ENCODE measurements around the gene IFNGR2.
"Not testable (repeated sequence)": the region's sequence is repeated elsewhere in the genome, so short reads cannot be mapped to it uniquely, and the experiment has no call there.

The IFNGR2 gene

DNA sequence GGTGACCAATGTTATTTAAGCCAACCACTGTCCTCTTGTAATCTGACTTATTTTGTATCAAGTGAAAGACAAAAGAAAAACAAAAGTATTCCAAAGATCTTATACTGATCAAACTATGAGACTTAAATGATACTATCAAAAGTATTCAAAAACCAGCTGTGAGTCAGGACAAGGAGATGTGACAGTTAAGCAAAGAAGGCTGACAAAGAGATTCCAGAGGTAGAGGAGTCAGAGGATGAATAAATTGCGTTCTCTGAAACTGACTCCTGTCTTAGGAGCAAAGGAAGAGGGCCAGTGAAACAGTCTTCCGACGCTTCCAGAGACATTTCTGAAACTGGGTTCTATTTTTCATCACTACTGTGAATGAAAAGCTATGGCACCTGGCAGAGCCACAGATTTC, 55.6 kb downstream of the IFNGR2 start:
- TF ChIP-seq, protein P1, sequence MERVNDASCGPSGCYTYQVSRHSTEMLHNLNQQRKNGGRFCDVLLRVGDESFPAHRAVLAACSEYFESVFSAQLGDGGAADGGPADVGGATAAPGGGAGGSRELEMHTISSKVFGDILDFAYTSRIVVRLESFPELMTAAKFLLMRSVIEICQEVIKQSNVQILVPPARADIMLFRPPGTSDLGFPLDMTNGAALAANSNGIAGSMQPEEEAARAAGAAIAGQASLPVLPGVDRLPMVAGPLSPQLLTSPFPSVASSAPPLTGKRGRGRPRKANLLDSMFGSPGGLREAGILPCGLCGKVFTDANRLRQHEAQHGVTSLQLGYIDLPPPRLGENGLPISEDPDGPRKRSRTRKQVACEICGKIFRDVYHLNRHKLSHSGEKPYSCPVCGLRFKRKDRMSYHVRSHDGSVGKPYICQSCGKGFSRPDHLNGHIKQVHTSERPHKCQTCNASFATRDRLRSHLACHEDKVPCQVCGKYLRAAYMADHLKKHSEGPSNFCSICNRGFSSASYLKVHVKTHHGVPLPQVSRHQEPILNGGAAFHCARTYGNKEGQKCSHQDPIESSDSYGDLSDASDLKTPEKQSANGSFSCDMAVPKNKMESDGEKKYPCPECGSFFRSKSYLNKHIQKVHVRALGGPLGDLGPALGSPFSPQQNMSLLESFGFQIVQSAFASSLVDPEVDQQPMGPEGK (CRISPR knock-in tag; IDR thresholded peaks at IDR 0.05; ENCODE audit: borderline replicate concordance): no peak
- TF ChIP-seq ZNF70 (CRISPR knock-in tag; IDR thresholded peaks at IDR 0.05) (no peak), BACH2 (CRISPR knock-in tag; IDR thresholded peaks at IDR 0.05; ENCODE audit: borderline replicate concordance) (no peak), PPARA (CRISPR knock-in tag; IDR thresholded peaks at IDR 0.05; ENCODE audit: borderline replicate concordance) (no peak), ESRRG (CRISPR knock-in tag; IDR thresholded peaks at IDR 0.05) (no peak), CSDC2 (CRISPR knock-in tag; IDR thresholded peaks at IDR 0.05) (no peak), OSR1 (CRISPR knock-in tag; IDR thresholded peaks at IDR 0.05) (no peak), RARB (CRISPR knock-in tag; IDR thresholded peaks at IDR 0.05) (no peak), ARNTL (CRISPR knock-in tag; IDR thresholded peaks at IDR 0.05; ENCODE audit: borderline replicate concordance, low read depth) (no peak), ZNF565 (CRISPR knock-in tag; conservative IDR thresholded peaks at IDR 0.05; ENCODE audit: low read depth) (no peak), TCF4 (CRISPR knock-in tag; IDR thresholded peaks at IDR 0.05; ENCODE audit: borderline replicate concordance) (no peak), SNAI2 (CRISPR knock-in tag; IDR thresholded peaks at IDR 0.05) (no peak), TOX (CRISPR knock-in tag; IDR thresholded peaks at IDR 0.05; ENCODE audit: borderline replicate concordance) (no peak), GLIS3 (CRISPR knock-in tag; IDR thresholded peaks at IDR 0.05) (no peak)
- TF ChIP-seq, protein P2, sequence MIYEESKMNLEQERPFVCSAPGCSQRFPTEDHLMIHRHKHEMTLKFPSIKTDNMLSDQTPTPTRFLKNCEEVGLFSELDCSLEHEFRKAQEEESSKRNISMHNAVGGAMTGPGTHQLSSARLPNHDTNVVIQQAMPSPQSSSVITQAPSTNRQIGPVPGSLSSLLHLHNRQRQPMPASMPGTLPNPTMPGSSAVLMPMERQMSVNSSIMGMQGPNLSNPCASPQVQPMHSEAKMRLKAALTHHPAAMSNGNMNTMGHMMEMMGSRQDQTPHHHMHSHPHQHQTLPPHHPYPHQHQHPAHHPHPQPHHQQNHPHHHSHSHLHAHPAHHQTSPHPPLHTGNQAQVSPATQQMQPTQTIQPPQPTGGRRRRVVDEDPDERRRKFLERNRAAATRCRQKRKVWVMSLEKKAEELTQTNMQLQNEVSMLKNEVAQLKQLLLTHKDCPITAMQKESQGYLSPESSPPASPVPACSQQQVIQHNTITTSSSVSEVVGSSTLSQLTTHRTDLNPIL (CRISPR knock-in tag; IDR thresholded peaks at IDR 0.05; ENCODE audit: low read depth): no peak
- TF ChIP-seq, protein P3, sequence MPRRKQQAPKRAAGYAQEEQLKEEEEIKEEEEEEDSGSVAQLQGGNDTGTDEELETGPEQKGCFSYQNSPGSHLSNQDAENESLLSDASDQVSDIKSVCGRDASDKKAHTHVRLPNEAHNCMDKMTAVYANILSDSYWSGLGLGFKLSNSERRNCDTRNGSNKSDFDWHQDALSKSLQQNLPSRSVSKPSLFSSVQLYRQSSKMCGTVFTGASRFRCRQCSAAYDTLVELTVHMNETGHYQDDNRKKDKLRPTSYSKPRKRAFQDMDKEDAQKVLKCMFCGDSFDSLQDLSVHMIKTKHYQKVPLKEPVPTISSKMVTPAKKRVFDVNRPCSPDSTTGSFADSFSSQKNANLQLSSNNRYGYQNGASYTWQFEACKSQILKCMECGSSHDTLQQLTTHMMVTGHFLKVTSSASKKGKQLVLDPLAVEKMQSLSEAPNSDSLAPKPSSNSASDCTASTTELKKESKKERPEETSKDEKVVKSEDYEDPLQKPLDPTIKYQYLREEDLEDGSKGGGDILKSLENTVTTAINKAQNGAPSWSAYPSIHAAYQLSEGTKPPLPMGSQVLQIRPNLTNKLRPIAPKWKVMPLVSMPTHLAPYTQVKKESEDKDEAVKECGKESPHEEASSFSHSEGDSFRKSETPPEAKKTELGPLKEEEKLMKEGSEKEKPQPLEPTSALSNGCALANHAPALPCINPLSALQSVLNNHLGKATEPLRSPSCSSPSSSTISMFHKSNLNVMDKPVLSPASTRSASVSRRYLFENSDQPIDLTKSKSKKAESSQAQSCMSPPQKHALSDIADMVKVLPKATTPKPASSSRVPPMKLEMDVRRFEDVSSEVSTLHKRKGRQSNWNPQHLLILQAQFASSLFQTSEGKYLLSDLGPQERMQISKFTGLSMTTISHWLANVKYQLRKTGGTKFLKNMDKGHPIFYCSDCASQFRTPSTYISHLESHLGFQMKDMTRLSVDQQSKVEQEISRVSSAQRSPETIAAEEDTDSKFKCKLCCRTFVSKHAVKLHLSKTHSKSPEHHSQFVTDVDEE (CRISPR knock-in tag; IDR thresholded peaks at IDR 0.05): no peak
- TF ChIP-seq, protein P4, sequence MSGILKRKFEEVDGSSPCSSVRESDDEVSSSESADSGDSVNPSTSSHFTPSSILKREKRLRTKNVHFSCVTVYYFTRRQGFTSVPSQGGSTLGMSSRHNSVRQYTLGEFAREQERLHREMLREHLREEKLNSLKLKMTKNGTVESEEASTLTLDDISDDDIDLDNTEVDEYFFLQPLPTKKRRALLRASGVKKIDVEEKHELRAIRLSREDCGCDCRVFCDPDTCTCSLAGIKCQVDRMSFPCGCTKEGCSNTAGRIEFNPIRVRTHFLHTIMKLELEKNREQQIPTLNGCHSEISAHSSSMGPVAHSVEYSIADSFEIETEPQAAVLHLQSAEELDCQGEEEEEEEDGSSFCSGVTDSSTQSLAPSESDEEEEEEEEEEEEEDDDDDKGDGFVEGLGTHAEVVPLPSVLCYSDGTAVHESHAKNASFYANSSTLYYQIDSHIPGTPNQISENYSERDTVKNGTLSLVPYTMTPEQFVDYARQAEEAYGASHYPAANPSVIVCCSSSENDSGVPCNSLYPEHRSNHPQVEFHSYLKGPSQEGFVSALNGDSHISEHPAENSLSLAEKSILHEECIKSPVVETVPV (CRISPR knock-in tag; IDR thresholded peaks at IDR 0.05): no peak
- TF ChIP-seq, protein P5, sequence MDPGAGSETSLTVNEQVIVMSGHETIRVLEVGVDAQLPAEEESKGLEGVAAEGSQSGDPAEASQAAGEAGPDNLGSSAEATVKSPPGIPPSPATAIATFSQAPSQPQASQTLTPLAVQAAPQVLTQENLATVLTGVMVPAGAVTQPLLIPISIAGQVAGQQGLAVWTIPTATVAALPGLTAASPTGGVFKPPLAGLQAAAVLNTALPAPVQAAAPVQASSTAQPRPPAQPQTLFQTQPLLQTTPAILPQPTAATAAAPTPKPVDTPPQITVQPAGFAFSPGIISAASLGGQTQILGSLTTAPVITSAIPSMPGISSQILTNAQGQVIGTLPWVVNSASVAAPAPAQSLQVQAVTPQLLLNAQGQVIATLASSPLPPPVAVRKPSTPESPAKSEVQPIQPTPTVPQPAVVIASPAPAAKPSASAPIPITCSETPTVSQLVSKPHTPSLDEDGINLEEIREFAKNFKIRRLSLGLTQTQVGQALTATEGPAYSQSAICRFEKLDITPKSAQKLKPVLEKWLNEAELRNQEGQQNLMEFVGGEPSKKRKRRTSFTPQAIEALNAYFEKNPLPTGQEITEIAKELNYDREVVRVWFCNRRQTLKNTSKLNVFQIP (CRISPR knock-in tag; IDR thresholded peaks at IDR 0.05; ENCODE audit: borderline replicate concordance, low read depth): no peak
- ATAC-seq: no peak

DNA sequence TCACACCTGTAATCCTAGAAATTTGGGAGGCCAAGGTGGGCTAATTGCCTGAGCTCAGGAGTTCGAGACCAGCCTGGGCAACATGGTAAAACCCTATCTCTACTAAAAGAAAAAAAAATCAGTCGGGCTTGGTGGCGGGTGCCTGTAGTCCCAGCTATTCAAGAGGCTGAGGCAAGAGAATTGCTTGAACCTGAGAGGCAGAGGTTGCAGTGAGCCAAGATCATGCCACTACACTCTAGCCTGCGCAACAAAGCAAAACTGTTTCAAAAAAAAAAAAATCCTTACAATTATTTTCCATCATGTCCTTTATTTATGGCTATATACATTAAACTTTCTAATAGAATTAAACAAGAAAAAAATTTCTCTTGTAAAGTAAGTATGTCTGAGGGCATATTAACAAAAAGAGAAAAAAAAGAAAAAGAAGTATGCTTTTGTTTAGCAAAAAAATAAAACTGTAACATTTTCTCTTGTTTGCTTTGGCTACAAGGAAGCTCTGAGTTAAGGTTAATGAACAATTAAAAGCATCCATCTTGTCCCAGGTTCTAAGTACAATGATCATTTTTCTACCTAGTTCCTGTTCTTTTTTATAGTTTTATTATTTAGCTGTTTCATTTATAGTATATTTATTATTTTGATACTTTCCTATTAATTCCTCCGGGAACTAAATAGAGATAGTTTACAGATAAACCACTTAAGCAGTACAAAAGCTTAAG, 58.5 kb downstream of the IFNGR2 start:
- TF ChIP-seq, protein P2 (CRISPR knock-in tag; IDR thresholded peaks at IDR 0.05; ENCODE audit: low read depth): no peak
- ATAC-seq: no peak

DNA sequence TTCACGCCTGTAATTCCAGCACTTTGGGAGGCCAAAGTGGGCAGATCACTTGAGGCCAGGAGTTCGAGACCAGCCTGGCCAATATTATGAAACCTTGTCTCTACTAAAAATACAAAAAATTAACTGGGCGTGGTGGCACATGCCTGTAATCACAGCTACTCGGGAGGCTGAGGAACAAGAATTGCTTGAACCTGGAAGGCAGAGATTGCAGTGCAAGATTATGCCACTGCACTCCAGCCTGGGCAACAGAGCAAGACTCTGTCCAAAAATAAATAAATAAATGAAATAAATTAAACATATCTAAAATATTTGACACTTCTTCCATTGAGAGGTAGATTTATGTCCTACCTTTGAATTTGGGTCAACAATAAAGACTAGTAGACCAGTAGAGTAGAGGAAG, 66.0 kb downstream of the IFNGR2 start:
- ATAC-seq: not testable (repeated sequence)
